Gastrocnemius medialis (tissue), 4 donors: Measurements from ENCODE around the gene PHACTR1. TPM values are rescaled to one million over a fixed set of nuclear protein-coding genes. Genes with fewer than 3 reads are reported as not detected.

ENCODE experiments used
- ATAC-seq, 2 donors: fragments of 150-250 bp; one replicate each; pipeline ENCODE4 v1.9.1; 2016
- DNase-seq, 2 donors: peaks; one replicate each; pipeline ENCODE4 v3.0.0-alpha.2; 2019
- H3K27ac ChIP-seq, 4 donors: fragments of 200-600 bp; sonication (generic); 1 replicate in 1 of 4; 2 replicates in 3 of 4; pipeline ENCODE4 v1.5.1; 2016 to 2018; ENCODE audit warnings: mild to moderate bottlenecking in 2 of 4, moderate library complexity in 1 of 4
- H3K27me3 ChIP-seq, 3 donors: fragments of 200-600 bp; sonication (generic) in 2 of 3; 1 replicate in 1 of 3; 2 replicates in 2 of 3; pipeline versions ENCODE4 v1.5.1 to v1.6.0; 2016 to 2019; ENCODE audit warnings: mild to moderate bottlenecking in 1 of 3, moderate library complexity in 1 of 3
- H3K36me3 ChIP-seq, 2 donors: fragments of 200-600 bp; sonication (generic) in 1 of 2; one replicate each; pipeline ENCODE4 v1.5.1; 2017 to 2018
- H3K4me1 ChIP-seq, 2 donors: fragments of 200-600 bp; sonication (generic) in 1 of 2; one replicate each; pipeline ENCODE4 v1.5.1; 2016 to 2017; ENCODE audit warnings: mild to moderate bottlenecking in 2 of 2
- H3K4me3 ChIP-seq, 4 donors: fragments of 200-600 bp; sonication (generic) in 3 of 4; 1 replicate in 1 of 4; 2 replicates in 3 of 4; pipeline ENCODE4 v1.5.1; 2016 to 2019; ENCODE audit warnings: mild to moderate bottlenecking in 2 of 4
- H3K9me3 ChIP-seq, 3 donors: fragments of 200-600 bp; sonication (generic) in 2 of 3; 1 replicate in 1 of 3; 2 replicates in 2 of 3; pipeline ENCODE4 v1.5.1; 2016 to 2019
- CTCF ChIP-seq, 5 experiments: fragments of 450-650 bp in 3 of 5; fragments of 200-600 bp in 2 of 5; sonication (generic) in 2 of 5; IDR thresholded peaks in 4 of 5; conservative IDR thresholded peaks in 1 of 5; 1 replicate in 4 of 5; 2 replicates in 1 of 5; pipeline ENCODE4 v1.5.1; 2016 to 2019; ENCODE audit warnings: antibody characterized with exemption in 5 of 5, mild to moderate bottlenecking in 3 of 5, moderate library complexity in 3 of 5
- POLR2A ChIP-seq, 2 donors: fragments of 450-650 bp; IDR thresholded peaks; one replicate each; pipeline ENCODE4 v1.6.1; 2017; ENCODE audit warnings: antibody characterized with exemption in 2 of 2, mild to moderate bottlenecking in 2 of 2, moderate library complexity in 2 of 2
- in situ Hi-C, 4 donors: fragments of 200-750 bp; cut with MboI; loops; one replicate each; pipeline versions ENCODE4 v1.15.0 to v1.8.0; 2017; ENCODE audit warnings: low sequenced_read_pairs in 4 of 4
- intact Hi-C: fragments of 100-400 bp; cut with DNase I; formaldehyde crosslinking; loops from one replicate; pipeline ENCODE4 v1.15.1; 2023; ENCODE audit warnings: low total_unique reads
- total RNA-seq, 4 donors: library from RNA; depleted of rRNA; stranded (reverse); fragments of >200 nt; gene quantifications; one replicate each; pipeline versions ENCODE4 v1.1.0 to v1.2.3, GENCODE V29; 2016

PHACTR1 gene
- total RNA-seq, 4 donors from 2014 or later: 0.07 to 0.82 (median 0.21) TPM

GRCh38 chr6:13233106-13233505, 516.5 kb downstream of the PHACTR1 start:
- no peak for TF ChIP-seq CTCF (IDR thresholded peaks at IDR 0.05 in 4 of 5, conservative IDR thresholded peaks at IDR 0.05 in 1 of 5)
- TF ChIP-seq POLR2A (IDR thresholded peaks at IDR 0.05): no peak
- intact Hi-C loops (no loop called here), in situ Hi-C loops (no loop called here)
- Histone ChIP-seq H3K4me1 (no peaks in the 10 kb centered on the region), H3K4me3 (no peak overlapping the region), H3K27ac (no peak overlapping the region), H3K36me3 (no peaks in the 10 kb centered on the region), H3K9me3 (no peaks in the 10 kb centered on the region), H3K27me3 (no peaks in the 10 kb centered on the region)
- ATAC-seq (no peak), DNase-seq (no peak)

GRCh38 chr6:13234130-13234529, 517.6 kb downstream of the PHACTR1 start:
- no peak for TF ChIP-seq POLR2A (IDR thresholded peaks at IDR 0.05)
- no peak for TF ChIP-seq CTCF (IDR thresholded peaks at IDR 0.05 in 4 of 5, conservative IDR thresholded peaks at IDR 0.05 in 1 of 5)
- Histone ChIP-seq H3K27ac (no peak overlapping the region), H3K4me1 (no peaks in the 10 kb centered on the region), H3K4me3 (no peak overlapping the region), H3K27me3 (no peaks in the 10 kb centered on the region), H3K9me3 (no peaks in the 10 kb centered on the region), H3K36me3 (no peaks in the 10 kb centered on the region)
- in situ Hi-C loops: no loop called here
- intact Hi-C loops: no loop called here
- ATAC-seq (no peak), DNase-seq (no peak)

DNA sequence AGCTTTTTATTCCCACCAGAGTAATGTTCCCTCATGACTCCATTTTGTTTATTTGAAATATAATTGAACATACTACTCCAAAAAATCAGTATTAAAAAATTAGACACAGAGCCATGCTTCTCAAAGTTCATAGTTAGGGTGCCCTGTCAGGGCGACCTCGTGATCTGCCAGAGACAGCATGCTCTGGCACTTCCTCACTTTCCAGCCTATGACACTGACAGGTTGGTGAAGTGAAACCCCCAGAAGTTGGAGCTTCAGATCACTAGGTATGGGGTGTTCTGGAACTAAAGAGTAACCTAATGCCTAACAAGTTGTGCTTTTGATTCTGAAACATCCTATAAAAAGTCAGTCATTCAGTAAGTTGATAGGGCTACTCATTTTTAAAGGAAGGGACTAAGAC, 518.8 kb downstream of the PHACTR1 start:
- TF ChIP-seq POLR2A (IDR thresholded peaks at IDR 0.05) (no peak), CTCF (IDR thresholded peaks at IDR 0.05 in 4 of 5, conservative IDR thresholded peaks at IDR 0.05 in 1 of 5) (no peak)
- H3K36me3 ChIP-seq: no peaks in the 10 kb centered on the region
- no peaks in the 10 kb centered on the region for H3K9me3 ChIP-seq
- no peaks in the 10 kb centered on the region for H3K27me3 ChIP-seq
- H3K4me1 ChIP-seq: no peaks in the 10 kb centered on the region
- intact Hi-C loops (no loop called here), in situ Hi-C loops (no loop called here)
- H3K27ac ChIP-seq: no peak overlapping the region
- ATAC-seq (no peak), DNase-seq (no peak)
- no peak overlapping the region for H3K4me3 ChIP-seq

DNA sequence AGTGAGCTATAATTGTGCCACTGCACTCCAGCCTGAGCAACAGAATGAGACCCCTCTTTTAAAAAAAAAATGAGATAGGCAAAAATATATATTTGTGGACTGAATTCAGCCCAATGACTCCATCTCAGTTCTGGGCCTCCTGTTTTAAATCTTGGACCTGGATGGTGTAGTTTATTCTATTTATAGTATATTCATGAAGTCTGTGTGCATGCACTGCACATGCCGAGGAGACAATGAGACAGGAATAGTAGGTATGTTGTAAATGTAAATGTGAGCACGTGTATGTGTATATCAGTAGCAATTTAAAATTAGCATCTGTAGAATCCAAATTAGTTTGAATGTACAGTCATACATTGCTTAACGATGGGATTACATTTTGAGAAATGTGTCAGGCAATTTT, 520.8 kb downstream of the PHACTR1 start:
- no peak for DNase-seq
- TF ChIP-seq CTCF (IDR thresholded peaks at IDR 0.05 in 4 of 5, conservative IDR thresholded peaks at IDR 0.05 in 1 of 5) (no peak), POLR2A (IDR thresholded peaks at IDR 0.05) (no peak)
- intact Hi-C loops: no loop called here
- H3K27me3 ChIP-seq: no peaks in the 10 kb centered on the region
- in situ Hi-C loops: no loop called here
- H3K4me1 ChIP-seq: no peaks in the 10 kb centered on the region
- no peak overlapping the region for H3K4me3 ChIP-seq
- no peaks in the 10 kb centered on the region for H3K36me3 ChIP-seq
- ATAC-seq: no peak
- H3K27ac ChIP-seq: no peak overlapping the region
- no peaks in the 10 kb centered on the region for H3K9me3 ChIP-seq

DNA sequence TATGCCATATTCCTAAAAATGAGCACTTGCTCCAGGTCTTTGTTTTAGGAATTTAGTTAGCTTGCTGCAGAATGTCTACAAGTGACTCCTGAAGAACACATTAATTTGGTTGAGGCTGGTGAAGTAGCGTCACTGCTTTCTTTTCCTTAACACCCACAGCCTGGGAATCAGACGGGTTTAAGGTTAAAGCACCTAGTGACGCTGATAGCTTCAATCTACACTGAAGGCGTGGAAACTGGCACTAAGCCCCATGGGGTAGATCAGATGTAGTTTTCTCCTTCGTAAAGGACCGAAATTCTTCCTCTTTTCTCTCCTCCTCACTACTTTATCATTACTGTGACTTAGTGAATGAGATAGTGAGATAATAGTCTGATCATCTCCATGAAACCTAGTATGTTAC, 521.5 kb downstream of the PHACTR1 start:
- TF ChIP-seq POLR2A (IDR thresholded peaks at IDR 0.05) (no peak), CTCF (IDR thresholded peaks at IDR 0.05 in 4 of 5, conservative IDR thresholded peaks at IDR 0.05 in 1 of 5) (no peak)
- DNase-seq (no peak), ATAC-seq (no peak)
- Histone ChIP-seq H3K9me3 (no peaks in the 10 kb centered on the region), H3K4me1 (no peaks in the 10 kb centered on the region), H3K36me3 (no peaks in the 10 kb centered on the region), H3K27me3 (no peaks in the 10 kb centered on the region), H3K27ac (no peak overlapping the region), H3K4me3 (no peak overlapping the region)
- in situ Hi-C loops: no loop called here
- intact Hi-C loops: no loop called here
